ENCODE measurements around the gene VGLL4. TPM values are rescaled to one million over a fixed set of nuclear protein-coding genes. Genes with fewer than 3 reads are reported as not detected.
A peak's percentile ranks its signal among the peaks of the same experiment; 100 is the strongest.
"Not testable (repeated sequence)": the region's sequence is repeated elsewhere in the genome, so short reads cannot be mapped to it uniquely, and the experiment has no call there.

Gene VGLL4
- 10 to 100 TPM; 37.1 TPM for total RNA-seq

- POLR2A ChIA-PET = interaction anchor here (0.7 to 2.2 kb wide), 7 partner anchors 12 to 322 kb away, joined by 3 to 23 read pairs (median 3); no protein-coding TSS in a partner anchor
- CTCF ChIA-PET = interaction anchor here (0.6 to 2.5 kb wide), 8 partner anchors 9 to 270 kb away, joined by 3 to 14 read pairs (median 6); no protein-coding TSS in a partner anchor
- ATAC-seq = peak; percentile 69
Measured at GRCh38 chr3:11643605-11644087, at the start of gene VGLL4. TSS of gene VGLL4 (minus strand) at chr3:11643915. CDS start at chr3:11643518, 397 bp downstream.

GRCh38 chr3:11692532-11692813 is 48.8 kb upstream of the VGLL4 start:
- Mint-ChIP-seq H3K4me1 (ENCODE audit: low read depth) (no peaks in the 10 kb centered on the region), H3K4me3 (no peak overlapping the region), H3K9me3 (ENCODE audit: insufficient read depth) (no peaks in the 10 kb centered on the region), H3K27me3 (ENCODE audit: low read depth) (no peaks in the 10 kb centered on the region), H3K36me3 (ENCODE audit: low read depth) (no peaks in the 10 kb centered on the region), H3K27ac (no peak overlapping the region)
- CTCF ChIA-PET = no interaction called here
- DNase-seq (no peak), ATAC-seq (no peak)
- POLR2A ChIA-PET = no interaction called here

More at GRCh38 chr3:11643605-11644087, at the start of gene VGLL4:
- H3K9me3 Mint-ChIP-seq (ENCODE audit: insufficient read depth) = no peaks in the 10 kb centered on the region
- H3K4me3 Mint-ChIP-seq = peak within 1 kb of the TSS; percentile 91
- peak within 1 kb of the TSS; percentile 98 for H3K27ac Mint-ChIP-seq
- peaks cover 5% of the 10 kb centered on the region for H3K27me3 Mint-ChIP-seq (ENCODE audit: low read depth)
- H3K4me1 Mint-ChIP-seq (ENCODE audit: low read depth) = peaks cover 37% of the 10 kb centered on the region
- peaks cover 28% of the 10 kb centered on the region for H3K36me3 Mint-ChIP-seq (ENCODE audit: low read depth)
- peak; percentile 76 for DNase-seq

- no peak overlapping the region for H3K4me3 Mint-ChIP-seq
- no peaks in the 10 kb centered on the region for H3K36me3 Mint-ChIP-seq (ENCODE audit: low read depth)
- no peak for ATAC-seq
- CTCF ChIA-PET = interaction anchor here (0.7 to 1.3 kb wide), 2 partner anchors 9 to 19 kb away, joined by 3 to 4 read pairs; no protein-coding TSS in a partner anchor
- DNase-seq = no peak
- no peaks in the 10 kb centered on the region for H3K9me3 Mint-ChIP-seq (ENCODE audit: insufficient read depth)
- POLR2A ChIA-PET = no interaction called here
- H3K4me1 Mint-ChIP-seq (ENCODE audit: low read depth) = no peaks in the 10 kb centered on the region
- no peaks in the 10 kb centered on the region for H3K27me3 Mint-ChIP-seq (ENCODE audit: low read depth)
- no peak overlapping the region for H3K27ac Mint-ChIP-seq
Measured at GRCh38 chr3:11691767-11692531, 48.2 kb upstream of the VGLL4 start.

GRCh38 chr3:11690863-11691766 is 47.4 kb upstream of the VGLL4 start:
- Mint-ChIP-seq H3K36me3 (ENCODE audit: low read depth) (no peaks in the 10 kb centered on the region), H3K27ac (no peak overlapping the region), H3K4me3 (no peak overlapping the region), H3K9me3 (ENCODE audit: insufficient read depth) (no peaks in the 10 kb centered on the region), H3K27me3 (ENCODE audit: low read depth) (no peaks in the 10 kb centered on the region), H3K4me1 (ENCODE audit: low read depth) (no peaks in the 10 kb centered on the region)
- CTCF ChIA-PET = interaction anchor here (0.7 to 1.3 kb wide), 2 partner anchors 10 to 19 kb away, joined by 3 to 4 read pairs; no protein-coding TSS in a partner anchor
- POLR2A ChIA-PET = no interaction called here
- no peak for ATAC-seq
- no peak for DNase-seq

- no peak overlapping the region for H3K27ac Mint-ChIP-seq
- H3K9me3 Mint-ChIP-seq (ENCODE audit: insufficient read depth) = no peaks in the 10 kb centered on the region
- no peak overlapping the region for H3K4me3 Mint-ChIP-seq
- no peaks in the 10 kb centered on the region for H3K4me1 Mint-ChIP-seq (ENCODE audit: low read depth)
- DNase-seq (no peak), ATAC-seq (no peak)
- ChIA-PET POLR2A (no interaction called here), CTCF (no interaction called here)
- no peaks in the 10 kb centered on the region for H3K36me3 Mint-ChIP-seq (ENCODE audit: low read depth)
- H3K27me3 Mint-ChIP-seq (ENCODE audit: low read depth) = no peaks in the 10 kb centered on the region
Measured at GRCh38 chr3:11689749-11690148, 46.0 kb upstream of the VGLL4 start.

GRCh38 chr3:11684980-11685379 is 41.3 kb upstream of the VGLL4 start:
- ATAC-seq; DNase-seq; H3K27me3 Mint-ChIP-seq (ENCODE audit: low read depth); POLR2A ChIA-PET; CTCF ChIA-PET; H3K36me3 Mint-ChIP-seq (ENCODE audit: low read depth); H3K27ac Mint-ChIP-seq; H3K4me1 Mint-ChIP-seq (ENCODE audit: low read depth); H3K4me3 Mint-ChIP-seq; H3K9me3 Mint-ChIP-seq (ENCODE audit: insufficient read depth): not testable (repeated sequence)

- ChIA-PET POLR2A (no interaction called here), CTCF (no interaction called here)
- H3K4me3 Mint-ChIP-seq = no peak overlapping the region
- ATAC-seq (no peak), DNase-seq (no peak)
- H3K27ac Mint-ChIP-seq = no peak overlapping the region
- H3K27me3 Mint-ChIP-seq (ENCODE audit: low read depth) = no peaks in the 10 kb centered on the region
- H3K4me1 Mint-ChIP-seq (ENCODE audit: low read depth) = no peaks in the 10 kb centered on the region
- H3K9me3 Mint-ChIP-seq (ENCODE audit: insufficient read depth) = no peaks in the 10 kb centered on the region
- H3K36me3 Mint-ChIP-seq (ENCODE audit: low read depth) = no peaks in the 10 kb centered on the region
Measured at GRCh38 chr3:11680509-11680908, 36.8 kb upstream of the VGLL4 start.

GRCh38 chr3:11679964-11680363 is 36.2 kb upstream of the VGLL4 start:
- DNase-seq (no peak), ATAC-seq (no peak)
- no peaks in the 10 kb centered on the region for H3K36me3 Mint-ChIP-seq (ENCODE audit: low read depth)
- POLR2A ChIA-PET = no interaction called here
- no peak overlapping the region for H3K4me3 Mint-ChIP-seq
- H3K4me1 Mint-ChIP-seq (ENCODE audit: low read depth) = no peaks in the 10 kb centered on the region
- H3K27ac Mint-ChIP-seq = no peak overlapping the region
- no peaks in the 10 kb centered on the region for H3K27me3 Mint-ChIP-seq (ENCODE audit: low read depth)
- CTCF ChIA-PET = no interaction called here
- no peaks in the 10 kb centered on the region for H3K9me3 Mint-ChIP-seq (ENCODE audit: insufficient read depth)

- Mint-ChIP-seq H3K27ac (no peak overlapping the region), H3K9me3 (ENCODE audit: insufficient read depth) (no peaks in the 10 kb centered on the region), H3K4me3 (no peak overlapping the region), H3K36me3 (ENCODE audit: low read depth) (no peaks in the 10 kb centered on the region), H3K27me3 (ENCODE audit: low read depth) (peaks cover 2% of the 10 kb centered on the region), H3K4me1 (ENCODE audit: low read depth) (no peaks in the 10 kb centered on the region)
- ChIA-PET CTCF (interaction anchor here (0.8 kb wide), 1 partner anchor 19 kb away, joined by 4 read pairs; no protein-coding TSS in a partner anchor), POLR2A (no interaction called here)
- DNase-seq = no peak
- no peak for ATAC-seq
Measured at GRCh38 chr3:11672363-11672762, 28.6 kb upstream of the VGLL4 start.

- H3K9me3 Mint-ChIP-seq (ENCODE audit: insufficient read depth) = no peaks in the 10 kb centered on the region
- H3K27me3 Mint-ChIP-seq (ENCODE audit: low read depth) = peaks cover 2% of the 10 kb centered on the region
- DNase-seq (no peak), ATAC-seq (no peak)
- no peaks in the 10 kb centered on the region for H3K36me3 Mint-ChIP-seq (ENCODE audit: low read depth)
- H3K4me1 Mint-ChIP-seq (ENCODE audit: low read depth) = no peaks in the 10 kb centered on the region
- H3K27ac Mint-ChIP-seq = no peak overlapping the region
- ChIA-PET CTCF (no interaction called here), POLR2A (no interaction called here)
- no peak overlapping the region for H3K4me3 Mint-ChIP-seq
Measured at GRCh38 chr3:11671648-11672100, 28.0 kb upstream of the VGLL4 start.

- peaks cover 2% of the 10 kb centered on the region for H3K27me3 Mint-ChIP-seq (ENCODE audit: low read depth)
- no peaks in the 10 kb centered on the region for H3K9me3 Mint-ChIP-seq (ENCODE audit: insufficient read depth)
- no peak overlapping the region for H3K4me3 Mint-ChIP-seq
- ChIA-PET CTCF (no interaction called here), POLR2A (no interaction called here)
- no peaks in the 10 kb centered on the region for H3K36me3 Mint-ChIP-seq (ENCODE audit: low read depth)
- ATAC-seq = no peak
- no peaks in the 10 kb centered on the region for H3K4me1 Mint-ChIP-seq (ENCODE audit: low read depth)
- H3K27ac Mint-ChIP-seq = no peak overlapping the region
- DNase-seq = no peak
Measured at GRCh38 chr3:11668243-11669235, 24.8 kb upstream of the VGLL4 start.

Measured in activated CD8-positive, alpha-beta T cell treated with anti-CD3 and anti-CD28 coated beads, Interleukin-2, amount 10 ng/mL, durations not matched to agents 7 days and 5 days (primary cell).